Stimulated activated CD8-positive, alpha-beta memory T cell treated with anti-CD3 and anti-CD28 coated beads, Interleukin-4, amount 100 ng/mL, for 4 hours (primary cell): Measurements from ENCODE around the gene PRRX1.

Source experiments
- DNase-seq, 2 donors: peaks; one replicate each; pipeline ENCODE4 v3.0.0-alpha.2; 2020; ENCODE audit warnings: low read depth in 2 of 2, low spot score in 1 of 2

The PRRX1 gene

DNA sequence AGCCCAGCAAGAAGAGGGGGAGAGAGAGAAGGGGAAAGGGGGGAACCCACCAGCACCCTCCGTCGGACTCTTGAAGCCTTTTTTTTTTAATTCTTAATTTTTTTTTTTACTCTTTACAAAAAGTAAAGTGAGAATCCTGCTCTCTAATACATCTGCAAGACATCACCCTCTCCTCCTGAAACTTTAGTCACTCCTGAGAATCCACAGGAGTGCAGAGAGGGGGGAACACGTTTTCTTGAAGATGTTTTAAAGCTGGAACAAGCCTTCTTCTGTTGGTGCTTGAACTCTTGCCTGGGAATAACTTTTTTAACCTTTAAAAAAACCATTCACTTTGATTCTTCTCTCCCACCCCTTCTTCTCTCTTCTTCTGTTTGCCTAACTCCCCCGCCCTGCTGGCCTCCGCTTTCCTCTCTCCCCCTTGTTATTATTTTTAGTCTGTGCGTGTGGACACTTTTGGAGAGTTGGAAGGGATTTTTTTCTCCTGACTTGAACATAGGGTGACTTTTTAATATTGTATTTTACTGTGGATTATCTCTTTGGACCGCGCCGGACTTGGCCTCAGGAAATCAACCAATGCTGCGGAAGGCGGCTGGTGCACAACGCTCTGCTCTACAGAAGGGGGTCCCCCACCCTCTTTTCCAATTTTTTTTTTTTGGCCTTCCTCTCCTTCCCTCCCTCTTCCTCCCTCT, 383 bp upstream of the PRRX1 start:
- DNase-seq: no peak

DNA sequence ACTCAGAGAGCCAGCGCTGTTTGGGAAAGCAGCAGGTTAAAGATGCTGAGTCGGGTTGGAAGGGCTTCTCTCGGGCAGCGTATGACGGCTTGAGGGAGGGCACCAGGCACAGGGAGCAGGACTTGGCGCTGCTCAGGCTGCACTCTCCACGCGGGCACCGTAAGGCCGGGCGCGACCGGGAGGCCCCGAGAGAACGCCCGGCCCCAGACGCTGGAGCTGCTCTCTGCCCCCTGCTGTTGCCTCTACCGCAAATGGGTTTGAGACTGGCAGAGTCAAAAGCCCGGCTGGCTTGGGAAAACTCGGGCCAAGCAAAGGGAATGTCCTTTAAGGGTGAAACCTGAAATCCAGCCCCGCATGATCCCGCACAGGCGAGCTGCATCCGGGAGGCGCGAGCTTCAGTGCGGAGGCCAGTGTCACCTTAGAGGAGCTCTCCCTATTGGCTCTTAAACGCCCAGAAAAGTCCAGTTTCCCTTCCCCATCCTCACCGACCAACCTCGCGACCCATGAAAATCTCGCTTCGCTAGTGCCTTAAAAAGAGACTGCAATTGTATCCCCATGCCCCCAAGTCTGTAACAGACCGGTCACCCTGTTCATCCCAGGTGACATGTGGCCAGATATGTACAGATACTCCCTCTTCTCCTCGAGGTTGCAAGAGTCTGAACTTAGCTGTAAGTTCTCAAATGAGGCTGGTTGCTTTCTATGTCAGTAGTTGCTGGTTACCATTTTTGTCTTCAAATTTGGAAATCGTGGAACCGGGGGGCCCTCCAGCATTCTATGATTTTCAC, 1.1 kb downstream of the PRRX1 start:
- DNase-seq: no peak

DNA sequence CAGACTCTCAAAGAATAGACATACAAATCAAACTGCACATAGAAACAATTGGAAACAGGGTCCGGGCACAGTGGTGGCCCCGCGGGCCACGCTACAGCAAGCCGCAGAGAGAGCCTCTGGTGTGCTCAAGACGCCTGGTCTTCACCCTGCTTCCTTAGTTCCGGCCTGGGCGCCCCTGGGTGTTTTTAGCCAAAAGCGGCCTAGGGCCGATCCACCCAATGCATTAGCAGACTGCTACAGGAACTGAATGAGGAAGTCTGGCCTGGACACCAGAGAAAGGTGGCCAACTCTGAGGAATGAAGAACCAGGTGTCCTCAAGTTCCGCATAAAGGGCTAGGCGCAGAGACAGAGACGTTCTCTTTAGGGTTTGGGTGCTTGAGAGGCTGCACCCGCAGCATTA, 1.7 kb downstream of the PRRX1 start:
- no peak for DNase-seq

DNA sequence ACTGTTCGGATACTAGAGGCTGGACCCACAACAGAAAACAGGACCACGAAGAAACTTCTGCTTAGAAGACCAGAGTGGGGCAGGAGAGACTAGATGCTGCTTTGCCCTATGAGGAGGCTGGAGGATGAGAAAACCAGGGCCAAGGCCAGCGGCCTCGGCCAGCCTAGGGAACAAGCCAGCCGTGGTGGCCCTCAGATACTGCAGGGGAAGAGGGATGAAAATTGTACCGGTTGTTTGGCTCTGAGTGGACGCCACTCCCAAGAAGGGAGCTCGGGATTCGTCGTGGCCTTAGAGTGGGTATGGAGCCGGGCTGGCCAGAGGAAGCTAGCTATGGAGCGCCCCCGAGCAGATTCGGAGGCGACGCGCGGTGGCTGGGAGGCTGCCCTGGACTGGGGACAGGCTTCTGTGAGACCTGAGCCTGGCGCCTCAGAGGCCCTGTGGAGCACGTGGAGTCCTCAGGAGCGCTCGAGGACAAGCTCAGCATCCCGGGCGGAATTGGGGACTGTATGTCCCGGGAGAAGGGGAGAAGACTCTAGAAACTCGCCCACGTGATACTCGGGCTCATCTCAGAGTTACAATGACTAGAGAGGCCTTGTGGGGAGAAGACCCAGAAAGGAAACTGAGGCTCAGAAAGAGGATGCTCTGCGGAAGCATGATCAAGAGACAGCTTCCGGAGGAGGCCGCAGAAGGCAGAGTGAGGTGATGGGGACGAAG, 2.8 kb downstream of the PRRX1 start:
- DNase-seq: no peak

DNA sequence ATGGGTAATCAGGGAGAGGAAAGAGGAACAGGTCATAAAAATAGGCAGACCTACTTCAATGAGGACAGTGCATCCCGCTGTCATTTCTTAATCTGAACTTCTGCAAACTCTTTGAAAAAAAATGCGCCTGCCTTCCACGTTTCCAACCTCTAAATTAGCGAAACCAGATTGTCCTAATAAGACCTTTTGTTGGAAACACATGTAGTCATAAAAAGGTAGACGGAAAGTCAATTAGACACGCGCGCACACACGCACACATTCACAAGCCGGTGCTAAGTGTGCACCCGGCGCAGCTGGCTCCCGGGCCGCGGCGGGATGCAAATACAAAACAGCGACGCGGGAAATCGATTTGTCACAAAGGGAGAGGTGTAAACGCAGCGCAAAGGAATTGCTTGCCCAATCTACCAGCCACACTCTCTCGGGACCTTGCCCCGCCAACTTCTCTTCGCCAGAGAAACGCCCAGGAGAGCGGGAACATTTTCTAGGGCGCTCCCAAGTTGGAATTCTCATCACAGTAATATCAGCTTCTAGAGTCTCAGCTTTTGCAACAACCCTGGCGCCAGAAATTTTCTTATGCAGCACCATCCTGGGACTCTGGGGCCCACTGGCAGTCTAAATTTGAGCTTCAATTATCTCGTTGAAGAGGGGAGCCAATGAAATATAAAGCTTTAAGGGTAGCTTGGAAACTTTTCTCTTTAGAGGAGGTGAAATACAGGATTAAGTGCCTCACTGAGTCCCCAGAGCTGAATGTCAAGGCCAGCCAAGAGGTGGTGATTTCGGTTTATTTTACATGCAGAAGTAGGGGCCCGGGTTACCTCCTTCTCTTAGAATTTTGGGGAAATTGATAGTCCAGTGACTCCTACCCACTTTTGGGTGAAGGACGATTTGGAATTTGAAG, 4.5 kb downstream of the PRRX1 start:
- DNase-seq: no peak

DNA sequence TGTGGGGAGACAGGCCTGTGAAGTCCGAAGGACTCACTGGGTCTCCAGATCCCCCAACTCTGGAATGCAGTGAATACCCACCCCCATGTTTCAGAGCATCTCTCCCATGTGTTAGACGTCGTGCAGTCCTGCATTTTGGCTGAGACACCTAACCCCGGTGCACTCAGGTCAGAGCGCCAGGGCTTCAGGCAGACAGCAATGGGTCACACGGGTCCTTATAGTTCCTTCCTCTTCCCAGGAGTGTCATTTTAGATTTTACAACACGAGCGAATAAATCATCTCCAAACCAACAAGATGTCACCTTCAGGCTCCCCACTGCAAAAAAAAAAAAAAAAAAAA, 5.1 kb downstream of the PRRX1 start:
- no peak for DNase-seq

DNA sequence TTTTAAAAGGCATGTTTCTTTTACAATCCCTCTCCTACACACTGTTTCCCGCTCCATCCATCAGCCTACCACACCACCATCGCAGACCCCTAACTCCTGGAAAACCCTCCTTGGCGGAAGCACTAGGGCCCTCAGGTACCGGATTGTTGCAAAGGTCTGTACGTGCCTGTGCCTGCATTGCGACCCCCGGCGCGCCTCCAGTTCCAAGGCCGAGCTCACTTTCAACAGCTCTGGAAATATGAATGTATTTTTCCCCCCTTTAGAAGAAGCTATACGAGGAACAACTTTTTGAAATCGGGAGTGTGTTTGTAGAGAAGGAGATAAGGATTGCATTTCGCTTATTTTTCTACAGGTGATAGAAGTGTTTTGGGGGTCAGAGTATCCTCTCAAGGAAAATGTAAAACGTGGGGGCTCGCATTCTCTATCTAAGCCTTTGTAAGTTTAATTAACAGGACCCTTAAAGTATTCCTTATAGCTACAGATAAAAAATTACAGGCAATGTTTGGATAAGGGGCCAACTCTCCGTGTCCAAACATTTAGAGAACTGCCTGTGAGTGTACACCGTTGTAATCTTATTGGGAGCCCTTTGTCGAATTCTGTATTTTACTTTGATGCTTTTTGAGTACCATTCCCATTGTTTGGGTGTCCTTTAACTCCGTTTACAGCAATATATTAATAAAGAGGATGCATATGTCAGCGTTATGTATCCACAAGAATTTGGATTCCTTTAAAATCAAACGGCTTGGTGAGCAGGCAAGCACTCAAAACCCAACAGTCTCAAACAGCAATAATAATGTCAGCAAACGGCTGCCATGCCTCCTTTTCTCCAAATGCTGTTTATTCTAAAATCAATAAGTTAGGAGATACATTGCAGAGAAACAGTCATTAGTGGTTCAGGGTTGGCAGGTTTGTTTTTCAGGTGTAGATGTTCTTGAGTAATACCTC, 5.9 kb downstream of the PRRX1 start:
- no peak for DNase-seq

DNA sequence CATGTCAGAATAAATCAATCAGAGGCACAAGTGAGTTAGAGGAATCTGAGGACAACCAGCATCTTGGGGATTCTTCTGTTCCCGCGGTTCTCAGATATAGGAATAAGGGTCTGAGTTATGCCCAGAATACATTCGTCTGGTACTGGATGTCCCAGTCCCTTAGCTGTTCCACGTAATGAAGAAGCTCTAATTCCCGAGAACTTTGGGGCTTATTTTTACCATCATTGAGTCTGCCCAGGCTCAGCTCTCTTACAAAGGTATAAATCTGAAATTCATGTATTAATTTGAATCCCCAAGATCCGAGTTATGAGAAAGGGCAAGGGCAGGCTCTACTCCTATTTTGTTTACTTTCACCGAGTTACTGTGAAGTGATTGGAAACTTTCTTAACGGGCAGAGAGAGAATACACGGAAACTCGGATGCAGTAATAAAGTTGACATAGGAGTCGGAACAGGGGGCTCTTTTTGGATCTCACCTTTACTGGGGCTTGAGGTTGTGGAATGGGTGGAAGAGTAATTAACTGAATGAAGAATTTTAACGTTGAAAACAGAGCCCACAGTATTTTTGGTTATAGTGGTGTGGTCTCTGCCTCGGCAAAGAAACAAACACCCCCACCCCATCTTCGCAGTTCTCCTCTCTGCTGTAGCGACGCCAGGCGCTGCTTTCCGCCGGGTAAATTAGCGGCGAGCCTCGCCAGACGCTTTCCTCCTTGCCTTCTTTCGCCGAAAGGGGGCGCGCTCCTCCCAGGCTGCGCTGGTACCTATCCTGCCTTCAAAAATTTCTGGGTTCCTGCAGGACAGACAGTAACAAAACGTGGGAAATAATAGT, 7.1 kb downstream of the PRRX1 start:
- no peak for DNase-seq

DNA sequence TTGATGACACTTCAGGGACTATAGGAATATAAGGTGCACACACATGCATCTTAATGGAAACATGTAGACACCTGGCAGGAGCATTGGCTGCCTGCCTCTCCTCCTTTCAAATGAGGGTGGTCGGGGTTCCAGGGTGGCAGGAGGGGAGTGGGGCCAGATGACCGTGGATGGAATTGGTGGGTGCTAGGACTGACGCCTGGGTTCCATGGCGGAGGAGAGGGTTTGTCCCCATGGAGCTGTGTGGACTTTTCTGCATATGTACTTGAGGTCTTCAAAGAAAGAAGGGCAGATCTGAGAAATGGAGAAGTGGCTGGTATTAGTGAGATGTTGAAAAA, 7.7 kb downstream of the PRRX1 start:
- no peak for DNase-seq

DNA sequence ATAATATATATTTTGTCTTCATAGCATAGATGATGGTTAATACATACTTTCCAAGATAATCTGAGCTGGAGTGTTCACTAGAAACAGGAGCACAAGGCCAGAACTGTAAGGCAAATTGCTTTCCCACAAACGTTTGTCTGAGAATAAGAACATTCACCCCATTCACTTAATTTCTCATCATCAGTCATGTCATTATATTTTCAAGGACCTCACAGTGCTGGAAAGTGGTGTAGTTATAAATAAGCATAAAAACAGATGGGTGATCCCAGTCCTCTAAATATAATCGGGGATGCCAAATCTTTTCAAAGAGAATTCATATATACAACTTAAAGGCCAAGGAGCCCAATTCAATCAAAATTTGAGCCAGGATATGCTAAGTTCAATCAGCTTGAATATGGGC, 8.4 kb downstream of the PRRX1 start:
- no peak for DNase-seq

DNA sequence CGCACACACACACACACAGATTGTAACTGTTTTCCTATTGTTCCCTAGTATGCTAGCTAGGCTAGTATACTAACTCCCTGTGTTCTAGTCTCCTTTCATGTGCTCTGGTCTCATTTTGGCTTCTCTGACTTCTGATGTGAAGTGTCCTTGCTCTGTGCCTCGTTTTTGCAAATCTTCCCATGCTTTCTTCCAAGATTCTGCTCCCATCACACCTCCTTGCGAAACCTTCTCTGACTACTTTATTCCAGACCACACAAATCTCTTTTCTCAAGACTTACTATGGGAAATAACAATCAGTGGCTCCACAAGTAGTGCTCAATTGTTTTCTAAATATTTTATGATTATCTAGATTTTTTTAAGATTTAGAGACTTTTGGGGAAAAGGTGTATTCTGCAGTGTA, 10.3 kb downstream of the PRRX1 start:
- no peak for DNase-seq

DNA sequence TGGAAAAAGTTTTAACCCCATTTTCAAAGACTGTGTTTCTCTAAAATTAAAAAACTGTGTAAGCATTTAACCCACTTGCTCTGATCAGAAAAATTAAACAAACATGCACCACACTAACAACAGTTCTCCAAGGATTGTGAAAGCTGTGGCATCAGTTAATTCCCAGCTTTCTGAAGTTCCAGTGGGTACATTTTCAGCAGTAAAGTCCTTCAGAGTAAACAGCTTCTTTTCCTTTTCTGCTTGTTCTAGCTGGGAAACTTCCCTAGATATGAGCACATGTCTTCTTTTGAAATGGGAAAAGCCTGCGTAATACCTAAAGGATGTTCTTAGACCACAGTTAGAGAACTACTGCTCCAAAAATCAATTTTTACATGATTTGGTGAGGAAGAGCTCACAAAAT, 11.1 kb downstream of the PRRX1 start:
- no peak for DNase-seq

DNA sequence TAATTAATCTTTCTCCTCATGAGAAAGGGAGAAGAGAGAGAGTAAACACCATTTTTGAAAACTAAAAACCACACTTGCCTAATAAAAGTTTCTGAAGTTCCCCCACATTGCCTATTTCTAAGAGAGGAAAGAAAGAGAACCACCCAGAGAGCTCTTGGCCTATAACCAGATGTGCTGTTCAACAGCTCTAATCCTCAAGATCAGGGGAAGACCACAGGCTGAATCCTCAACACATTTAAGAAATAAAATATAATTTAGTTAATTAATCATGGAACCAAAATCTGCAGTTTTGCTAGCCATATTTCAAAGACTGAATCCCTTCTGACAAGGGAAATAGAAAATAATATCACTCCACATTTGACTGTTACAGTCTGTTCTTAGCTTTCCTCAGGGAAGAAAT, 11.9 kb downstream of the PRRX1 start:
- no peak for DNase-seq

DNA sequence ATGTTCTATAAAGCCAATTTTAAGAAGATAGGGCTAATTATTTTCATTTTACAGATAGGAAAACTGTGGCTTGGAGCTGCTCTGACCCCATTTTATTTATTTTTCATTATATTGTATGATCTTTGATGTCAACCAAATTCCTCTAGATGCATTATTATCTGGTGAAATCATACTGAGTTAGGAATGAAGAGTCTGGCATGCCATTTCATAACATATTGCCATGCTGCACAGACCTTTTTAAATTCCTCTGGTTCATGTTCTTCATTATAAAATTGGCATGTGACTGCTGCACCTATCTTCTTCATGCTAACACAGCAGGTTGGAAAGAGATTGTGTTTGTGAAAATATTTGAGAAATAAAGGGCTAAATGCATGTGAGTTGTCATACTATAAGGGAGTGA, 12.7 kb downstream of the PRRX1 start:
- DNase-seq: no peak

DNA sequence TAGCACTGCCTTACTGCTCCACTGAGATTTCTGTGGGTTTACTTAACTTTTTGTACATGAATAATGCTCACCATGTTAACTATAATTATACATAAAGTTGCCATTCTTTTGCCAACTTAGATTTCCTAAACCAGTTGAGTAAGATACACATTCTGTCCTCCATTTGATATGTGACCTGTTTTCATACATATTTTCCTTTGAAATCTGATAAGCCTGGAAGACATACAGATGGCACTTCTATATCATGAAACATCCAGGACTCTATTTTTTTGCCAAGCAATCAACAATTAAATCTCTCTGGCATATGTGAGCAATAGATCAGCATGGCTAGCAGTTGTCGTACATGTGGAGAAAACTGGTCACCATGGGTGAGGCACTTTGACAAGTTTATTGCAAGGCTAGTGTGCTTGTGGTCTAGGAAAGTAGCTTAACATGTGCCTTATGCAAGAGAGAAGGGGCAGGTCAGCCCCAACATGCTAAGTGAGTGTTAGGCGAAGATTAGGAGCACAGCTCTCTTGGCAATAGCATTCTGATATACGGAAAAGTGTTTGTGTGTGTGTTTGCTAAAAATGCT, 14.2 kb downstream of the PRRX1 start:
- DNase-seq: no peak

DNA sequence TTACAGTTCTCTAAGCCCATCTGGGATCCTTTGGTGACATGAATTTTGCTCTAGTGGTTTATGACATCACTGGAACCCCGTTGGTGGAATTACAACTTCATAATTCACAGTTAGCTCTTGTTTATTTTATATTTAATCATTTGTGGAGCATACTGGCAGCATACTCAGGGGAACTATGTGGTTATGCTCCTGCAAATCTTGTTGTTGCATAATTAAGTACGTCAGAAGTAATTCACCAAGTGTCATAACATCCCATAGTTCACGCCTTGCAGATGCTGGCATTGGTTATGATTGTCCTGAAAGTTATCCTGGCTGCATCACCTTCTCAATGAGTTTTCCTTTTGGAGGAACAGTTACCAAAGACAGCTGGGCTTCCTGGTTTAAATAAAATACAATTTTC, 16.5 kb downstream of the PRRX1 start:
- no peak for DNase-seq

DNA sequence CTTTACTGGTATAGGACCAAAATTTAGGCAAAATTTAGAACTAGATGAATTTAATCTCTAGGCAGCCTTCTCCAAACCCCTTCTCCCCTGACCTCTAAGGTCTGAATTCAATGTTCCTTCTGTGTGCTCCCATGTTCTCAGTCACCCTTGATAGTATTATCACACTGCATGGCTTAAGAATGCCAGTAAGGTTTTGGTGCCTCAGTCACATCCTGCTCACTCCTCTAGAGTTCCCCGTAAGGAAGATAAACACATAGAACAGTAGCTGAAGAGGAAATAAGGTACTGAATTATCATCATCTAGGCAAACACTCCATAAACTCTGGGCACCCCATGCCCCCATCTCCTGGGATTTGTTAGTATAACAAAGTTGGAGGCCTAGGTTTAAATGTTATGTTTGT, 18.2 kb downstream of the PRRX1 start:
- DNase-seq: no peak

DNA sequence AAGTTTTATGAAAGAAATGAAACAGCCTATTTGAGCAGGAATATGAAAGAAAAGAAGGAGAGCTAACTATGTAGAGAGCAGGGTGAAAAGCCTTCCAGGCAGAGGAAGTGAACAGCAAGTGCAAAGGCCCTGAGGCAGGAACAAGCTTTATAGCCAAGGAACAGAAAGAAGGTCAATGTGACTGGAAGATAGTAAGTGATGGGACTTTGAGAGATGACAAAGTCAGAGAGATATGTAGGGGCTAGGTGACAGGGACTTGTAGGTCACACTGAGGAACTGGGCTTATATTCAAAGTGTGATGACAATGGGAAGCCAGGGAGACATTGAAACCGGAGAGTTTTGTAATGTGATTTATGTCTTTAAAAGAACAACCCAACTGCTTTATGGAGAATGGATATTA, 18.9 kb downstream of the PRRX1 start:
- DNase-seq: no peak

DNA sequence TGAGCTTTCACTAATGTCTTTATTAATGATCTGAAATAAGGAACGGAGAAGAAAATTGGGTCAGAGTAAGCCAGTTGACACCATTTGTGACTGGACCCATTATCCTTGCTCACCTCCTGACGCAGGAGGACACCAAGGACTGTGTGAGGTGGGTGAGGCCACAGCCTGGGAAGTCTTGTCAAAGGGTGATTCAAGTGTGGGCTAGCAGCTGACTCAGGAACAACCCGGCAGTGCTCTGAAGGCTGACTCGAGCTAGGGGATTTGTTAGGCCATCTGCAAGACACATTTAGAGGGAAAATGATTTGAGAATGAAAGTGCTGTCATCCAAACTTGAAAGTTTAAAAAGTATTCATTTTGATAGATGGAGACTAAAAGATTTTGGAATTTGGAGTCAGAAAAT, 21.2 kb downstream of the PRRX1 start:
- no peak for DNase-seq
